ENCODE data around the gene CNNM3.

Gene CNNM3

DNA sequence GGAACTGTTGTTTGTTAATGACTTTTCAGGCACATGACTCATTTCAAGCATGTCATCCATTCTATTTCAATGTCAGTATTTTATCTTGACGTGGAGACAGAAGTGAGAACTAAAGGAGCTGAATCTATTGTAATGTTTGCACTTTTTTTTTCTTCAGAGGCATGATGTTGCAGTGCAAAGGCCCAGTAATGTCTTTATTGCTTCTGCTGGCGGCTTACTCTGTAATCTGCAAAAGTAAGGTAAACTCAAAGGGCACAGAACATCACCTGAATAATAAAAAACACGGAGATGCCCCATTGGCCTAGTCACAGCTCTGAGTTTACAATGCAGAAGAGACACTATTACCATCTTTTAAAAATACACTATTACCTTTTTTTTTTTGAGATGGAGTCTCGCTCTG is 2.4 kb upstream of the CNNM3 start:
- TF ChIP-seq, protein P1, sequence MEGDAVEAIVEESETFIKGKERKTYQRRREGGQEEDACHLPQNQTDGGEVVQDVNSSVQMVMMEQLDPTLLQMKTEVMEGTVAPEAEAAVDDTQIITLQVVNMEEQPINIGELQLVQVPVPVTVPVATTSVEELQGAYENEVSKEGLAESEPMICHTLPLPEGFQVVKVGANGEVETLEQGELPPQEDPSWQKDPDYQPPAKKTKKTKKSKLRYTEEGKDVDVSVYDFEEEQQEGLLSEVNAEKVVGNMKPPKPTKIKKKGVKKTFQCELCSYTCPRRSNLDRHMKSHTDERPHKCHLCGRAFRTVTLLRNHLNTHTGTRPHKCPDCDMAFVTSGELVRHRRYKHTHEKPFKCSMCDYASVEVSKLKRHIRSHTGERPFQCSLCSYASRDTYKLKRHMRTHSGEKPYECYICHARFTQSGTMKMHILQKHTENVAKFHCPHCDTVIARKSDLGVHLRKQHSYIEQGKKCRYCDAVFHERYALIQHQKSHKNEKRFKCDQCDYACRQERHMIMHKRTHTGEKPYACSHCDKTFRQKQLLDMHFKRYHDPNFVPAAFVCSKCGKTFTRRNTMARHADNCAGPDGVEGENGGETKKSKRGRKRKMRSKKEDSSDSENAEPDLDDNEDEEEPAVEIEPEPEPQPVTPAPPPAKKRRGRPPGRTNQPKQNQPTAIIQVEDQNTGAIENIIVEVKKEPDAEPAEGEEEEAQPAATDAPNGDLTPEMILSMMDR (IDR thresholded peaks at IDR 0.05; ENCODE audit: insufficient read depth, low read length, poor library complexity, severe bottlenecking): no peak
- no peak for DNase-seq (ENCODE audit: extremely low read depth, insufficient read length)

DNA sequence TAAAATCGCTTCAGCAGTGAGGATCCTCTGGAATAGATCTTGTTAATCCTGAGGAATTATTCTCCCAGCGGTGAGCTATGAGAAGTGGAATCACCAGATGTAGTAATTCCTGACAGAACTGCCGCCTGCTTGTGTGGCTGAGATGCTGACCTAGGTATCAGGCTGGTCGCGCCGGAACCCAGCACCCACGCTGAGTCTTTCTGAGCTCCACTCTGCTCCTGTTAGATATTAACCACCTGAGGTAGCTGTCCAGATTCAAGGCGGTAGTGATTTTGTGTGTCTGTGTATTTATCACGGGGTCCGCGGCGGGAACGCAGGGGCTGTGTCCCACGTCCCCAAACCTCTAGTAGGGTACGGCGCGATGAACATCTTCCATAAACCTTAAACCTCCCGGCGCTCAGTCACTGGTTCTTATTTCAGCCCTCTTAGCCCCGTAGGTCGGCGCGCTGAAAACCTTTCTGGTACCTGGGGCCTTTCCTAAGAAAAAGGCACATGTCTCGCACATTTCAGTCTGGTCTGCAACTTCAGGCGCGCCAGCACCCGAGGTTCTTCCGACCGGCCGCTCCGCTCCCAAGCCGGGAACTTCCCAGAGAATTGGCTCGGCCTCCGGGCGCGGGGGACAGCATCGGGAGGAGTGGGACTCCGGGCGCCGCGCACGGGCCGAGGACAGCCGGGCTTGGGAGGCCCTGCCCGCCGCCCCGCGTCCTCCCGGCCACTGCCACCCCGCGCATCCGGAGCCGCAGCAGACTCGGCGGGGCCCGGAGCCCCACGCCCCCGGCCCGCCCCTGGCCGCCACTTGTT is 542 bp upstream of the CNNM3 start:
- H3K27me3 ChIP-seq (replicated peaks; ENCODE audit: control insufficient read depth, insufficient read depth, low read length): no peaks in the 10 kb centered on the region
- TF ChIP-seq, protein P1 (IDR thresholded peaks at IDR 0.05; ENCODE audit: insufficient read depth, low read length, poor library complexity, severe bottlenecking): no peak
- no peak for DNase-seq (ENCODE audit: extremely low read depth, insufficient read length)
- H3K36me3 ChIP-seq (ENCODE audit: control insufficient read depth, insufficient read depth, low read length): peaks cover 1% of the 10 kb centered on the region; the same call in 1 of the 2 replicates
- peak overlapping the region; percentile 73 for H3K4me3 ChIP-seq (replicated peaks; ENCODE audit: low read depth, low read length)

More for the DNA sequence above, 2.4 kb upstream of the CNNM3 start:
- H3K27me3 ChIP-seq (replicated peaks; ENCODE audit: control insufficient read depth, insufficient read depth, low read length): no peaks in the 10 kb centered on the region
- peaks cover 5% of the 10 kb centered on the region for H3K36me3 ChIP-seq (ENCODE audit: control insufficient read depth, insufficient read depth, low read length)
- H3K4me3 ChIP-seq (replicated peaks; ENCODE audit: low read depth, low read length): no peak overlapping the region

DNA sequence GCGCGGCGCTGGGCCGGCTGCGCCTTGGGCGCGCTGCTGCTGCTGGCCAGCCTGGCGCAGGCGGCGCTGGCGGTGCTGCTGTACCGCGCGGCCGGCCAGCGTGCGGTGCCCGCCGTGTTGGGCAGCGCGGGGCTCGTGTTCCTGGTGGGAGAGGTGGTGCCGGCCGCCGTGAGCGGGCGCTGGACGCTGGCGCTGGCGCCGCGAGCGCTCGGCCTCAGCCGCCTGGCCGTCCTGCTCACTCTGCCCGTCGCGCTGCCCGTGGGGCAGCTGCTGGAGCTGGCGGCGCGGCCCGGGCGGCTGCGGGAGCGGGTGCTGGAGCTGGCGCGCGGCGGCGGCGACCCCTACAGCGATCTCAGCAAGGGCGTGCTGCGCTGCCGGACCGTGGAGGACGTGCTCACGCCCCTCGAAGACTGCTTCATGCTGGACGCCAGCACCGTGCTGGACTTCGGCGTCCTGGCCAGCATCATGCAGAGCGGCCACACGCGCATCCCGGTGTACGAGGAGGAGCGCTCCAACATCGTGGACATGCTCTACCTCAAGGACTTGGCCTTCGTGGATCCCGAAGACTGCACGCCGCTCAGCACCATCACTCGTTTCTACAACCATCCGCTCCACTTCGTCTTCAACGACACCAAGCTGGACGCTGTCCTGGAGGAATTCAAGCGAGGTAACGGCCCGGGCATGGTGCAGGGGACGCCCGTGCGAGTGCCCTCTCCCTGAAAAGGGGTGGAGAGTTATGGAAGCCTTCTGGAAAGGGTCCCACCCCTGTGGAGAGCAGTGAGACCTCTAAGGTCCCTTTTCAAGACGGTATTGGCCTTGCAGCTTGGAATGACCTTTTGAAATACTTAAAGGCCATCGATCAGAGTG is 1.0 kb downstream of the CNNM3 start:
- Histone ChIP-seq H3K36me3 (ENCODE audit: control insufficient read depth, insufficient read depth, low read length) (peaks cover 1% of the 10 kb centered on the region; the same call in 1 of the 2 replicates), H3K4me3 (replicated peaks; ENCODE audit: low read depth, low read length) (peak overlapping the region; percentile 74), H3K27me3 (replicated peaks; ENCODE audit: control insufficient read depth, insufficient read depth, low read length) (no peaks in the 10 kb centered on the region)
- DNase-seq (ENCODE audit: extremely low read depth, insufficient read length): peak; percentile 45
- TF ChIP-seq, protein P1 (IDR thresholded peaks at IDR 0.05; ENCODE audit: insufficient read depth, low read length, poor library complexity, severe bottlenecking): no peak

DNA sequence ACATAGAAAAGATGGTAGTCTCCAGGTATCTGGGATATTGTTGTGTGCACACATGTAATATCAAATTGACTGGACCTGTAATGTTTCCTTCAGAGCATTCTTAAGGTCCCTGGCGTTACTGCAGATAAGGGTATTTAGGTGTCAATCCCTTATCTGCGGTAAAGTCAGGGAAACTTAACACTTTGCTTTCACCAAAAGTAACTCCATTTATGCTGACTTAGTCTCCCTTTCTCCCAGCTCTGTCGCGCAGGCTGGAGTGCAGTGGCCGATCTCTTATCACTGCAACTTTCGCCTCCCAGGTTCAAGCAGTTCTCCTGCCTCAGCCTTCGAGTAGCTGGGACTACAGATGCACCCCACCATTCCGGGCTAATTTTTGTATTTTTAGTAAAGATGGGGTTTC is 1.8 kb downstream of the CNNM3 start:
- Histone ChIP-seq H3K27me3 (replicated peaks; ENCODE audit: control insufficient read depth, insufficient read depth, low read length) (no peaks in the 10 kb centered on the region), H3K4me3 (replicated peaks; ENCODE audit: low read depth, low read length) (peak overlapping the region; percentile 74; the same call in 1 of the 2 replicates), H3K36me3 (ENCODE audit: control insufficient read depth, insufficient read depth, low read length) (peaks cover 4% of the 10 kb centered on the region; the same call in 1 of the 2 replicates)
- TF ChIP-seq, protein P1 (IDR thresholded peaks at IDR 0.05; ENCODE audit: insufficient read depth, low read length, poor library complexity, severe bottlenecking): no peak
- no peak for DNase-seq (ENCODE audit: extremely low read depth, insufficient read length)

DNA sequence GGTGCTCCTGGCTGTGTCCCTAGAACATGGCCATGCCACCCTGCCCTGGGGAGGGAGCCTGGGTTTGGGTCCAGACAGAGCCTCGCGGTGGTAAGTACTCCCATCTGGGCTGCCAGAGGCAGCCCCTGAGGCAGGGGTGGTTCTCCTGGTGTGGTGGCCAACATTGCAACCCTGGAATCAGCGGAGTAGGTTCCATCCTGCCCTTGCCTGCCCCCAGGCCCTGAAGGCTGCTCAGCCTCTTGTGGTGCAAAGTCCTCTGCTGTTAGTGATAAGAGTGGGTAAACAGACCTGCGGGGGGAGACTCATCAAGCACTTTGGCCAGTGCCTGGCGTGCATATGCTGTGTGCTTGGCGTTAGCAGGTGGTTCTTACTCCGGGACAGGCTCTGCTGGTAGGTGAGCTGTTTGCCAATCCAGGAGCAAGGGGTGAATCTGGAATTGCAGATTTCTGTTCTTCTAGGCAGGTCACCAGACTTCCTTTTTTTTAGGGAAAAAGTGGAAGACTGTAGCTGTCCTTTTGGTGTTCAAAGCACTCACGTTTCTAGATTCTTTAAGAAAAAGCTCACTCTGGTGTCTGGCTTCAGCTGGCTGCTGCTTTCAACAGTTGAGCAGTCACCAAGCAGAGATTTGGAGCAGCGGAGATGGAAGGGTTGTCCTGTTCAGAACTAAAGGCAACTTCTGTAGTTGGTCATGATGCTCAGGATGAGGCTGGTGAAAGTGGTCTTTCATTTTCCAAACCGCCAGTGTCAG is 3.2 kb downstream of the CNNM3 start:
- no peak overlapping the region for H3K4me3 ChIP-seq (replicated peaks; ENCODE audit: low read depth, low read length)
- DNase-seq (ENCODE audit: extremely low read depth, insufficient read length): no peak
- H3K27me3 ChIP-seq (replicated peaks; ENCODE audit: control insufficient read depth, insufficient read depth, low read length): no peaks in the 10 kb centered on the region
- TF ChIP-seq, protein P1 (IDR thresholded peaks at IDR 0.05; ENCODE audit: insufficient read depth, low read length, poor library complexity, severe bottlenecking): no peak
- peaks cover 7% of the 10 kb centered on the region; the same call in 1 of the 2 replicates for H3K36me3 ChIP-seq (ENCODE audit: control insufficient read depth, insufficient read depth, low read length)

All from GM06990 (cell line).